Measurements from ENCODE around the gene METTL9.

DNA sequence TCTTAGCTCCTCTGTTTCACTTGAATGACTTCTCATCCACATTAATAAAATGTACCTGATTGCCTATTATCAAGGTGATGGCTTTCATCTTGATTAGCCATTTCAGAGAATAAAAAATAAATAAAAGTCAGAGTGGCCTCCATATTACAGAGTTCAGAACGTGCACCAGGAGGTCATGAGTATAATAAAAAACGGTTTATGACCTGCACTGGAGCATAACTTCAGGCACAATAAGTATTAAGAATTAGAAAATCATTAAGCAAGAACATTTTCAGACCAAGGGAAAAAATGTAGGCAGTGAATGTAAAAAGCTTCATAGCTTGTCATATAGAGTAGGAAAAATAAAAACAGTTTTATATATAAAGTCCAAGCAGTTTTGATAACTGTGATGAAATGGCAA, 11.4 kb downstream of the METTL9 start:
- TF ChIP-seq EZH2 (IDR thresholded peaks at IDR 0.05; ENCODE audit: low read length, missing control alignments) (no peak), CTCF (conservative IDR thresholded peaks at IDR 0.05 in 1 of 2, IDR thresholded peaks at IDR 0.05 in 1 of 2; ENCODE audit: low read depth in 1 of 2, low read length in 2 of 2) (no peak)

All from fibroblast of lung (primary cell).